Activated naive CD8-positive, alpha-beta T cell (primary cell): ENCODE measurements around the gene BCL7C.
"Not testable (repeated sequence)": the region's sequence is repeated elsewhere in the genome, so short reads cannot be mapped to it uniquely, and the experiment has no call there.

ENCODE experiments used
- H3K27ac Mint-ChIP-seq: one replicate; pipeline ENCODE4 v1.8.0; 2021; ENCODE audit warnings: mixed read lengths
- H3K27me3 Mint-ChIP-seq: one replicate; pipeline ENCODE4 v1.8.0; 2021; ENCODE audit warnings: mixed read lengths
- H3K36me3 Mint-ChIP-seq: one replicate; pipeline ENCODE4 v1.8.0; 2021; ENCODE audit warnings: mixed read lengths
- H3K4me1 Mint-ChIP-seq: one replicate; pipeline ENCODE4 v1.8.0; 2021; ENCODE audit warnings: low read depth, mixed read lengths
- H3K4me3 Mint-ChIP-seq: one replicate; pipeline ENCODE4 v1.8.0; 2021; ENCODE audit warnings: mild to moderate bottlenecking, mixed read lengths
- H3K9me3 Mint-ChIP-seq: one replicate; pipeline ENCODE4 v1.8.0; 2021; ENCODE audit warnings: low read depth, mixed read lengths

The BCL7C gene

DNA sequence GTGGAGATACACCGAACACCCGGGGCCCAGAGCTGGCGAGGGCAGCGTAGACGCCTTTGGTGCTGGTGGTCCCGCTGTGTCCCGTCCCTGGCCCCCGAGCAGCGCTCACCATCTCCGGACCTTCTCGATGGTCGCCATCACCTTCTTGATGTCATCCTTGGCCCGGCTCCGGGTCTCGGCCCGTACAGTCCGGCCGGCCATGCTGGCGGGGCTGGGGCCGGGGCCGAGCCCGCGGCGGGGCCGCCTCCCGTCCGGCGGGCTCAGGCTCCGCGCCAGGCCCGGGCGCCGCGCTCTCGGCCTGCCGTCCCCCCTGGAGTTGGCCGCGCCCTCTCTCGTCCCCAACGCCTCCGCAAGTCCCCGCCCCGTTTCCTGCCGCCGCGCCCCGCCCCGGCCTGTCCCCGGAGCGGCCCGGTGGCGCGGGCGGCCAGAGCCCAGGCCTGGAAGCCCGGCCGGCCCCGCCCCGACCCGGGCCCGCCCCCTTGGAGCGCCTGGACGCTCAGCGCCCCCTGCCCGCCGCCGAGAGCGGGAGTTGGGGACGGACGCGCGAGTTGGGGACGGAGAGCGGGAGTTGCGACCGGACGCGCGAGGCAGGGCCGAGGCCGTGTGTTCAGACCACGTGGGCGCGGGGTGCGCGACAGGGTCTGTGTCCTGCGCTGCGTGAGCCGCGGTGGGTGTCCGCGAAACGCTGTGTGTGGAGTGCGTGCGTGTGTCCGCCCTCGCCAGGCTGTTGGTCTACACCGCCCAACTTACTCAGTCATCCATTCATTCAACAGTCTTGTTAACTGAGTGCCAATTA lies at the start of gene BCL7C:
Gene BCL7C (minus strand): TSS at position 334 of the 796 bp plus-strand sequence. CDS start 133 bp downstream, at position 201.
- H3K9me3 Mint-ChIP-seq: no peaks in the 10 kb centered on the region
- H3K27me3 Mint-ChIP-seq: no peaks in the 10 kb centered on the region
- peaks cover 2% of the 10 kb centered on the region for H3K36me3 Mint-ChIP-seq
- H3K4me1 Mint-ChIP-seq: peaks cover 44% of the 10 kb centered on the region
- peak within 1 kb of the TSS; percentile 89 for H3K27ac Mint-ChIP-seq
- peak within 1 kb of the TSS; percentile 88 for H3K4me3 Mint-ChIP-seq

DNA sequence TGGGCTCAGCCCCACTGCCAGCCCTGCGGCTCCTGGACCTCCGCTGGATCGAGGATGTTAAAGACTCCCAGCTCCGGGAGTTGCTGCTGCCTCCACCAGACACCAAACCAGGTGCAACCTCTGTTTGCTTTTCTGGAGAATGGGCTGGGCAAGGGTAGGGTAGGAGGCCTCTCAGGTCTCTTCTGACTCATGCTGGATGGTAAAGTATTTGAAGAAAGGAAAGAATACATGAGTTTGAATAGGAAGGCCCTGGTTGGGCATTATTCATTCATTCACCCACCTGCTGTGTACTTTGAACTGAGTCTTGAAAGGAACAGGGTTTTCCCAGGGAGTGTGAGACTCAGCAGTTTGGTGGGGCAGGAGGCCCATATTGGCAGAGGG lies 48.5 kb upstream of the BCL7C start:
- peaks cover 10% of the 10 kb centered on the region for H3K4me1 Mint-ChIP-seq
- no peaks in the 10 kb centered on the region for H3K9me3 Mint-ChIP-seq
- peaks cover 6% of the 10 kb centered on the region for H3K36me3 Mint-ChIP-seq
- no peak overlapping the region for H3K4me3 Mint-ChIP-seq
- H3K27ac Mint-ChIP-seq: no peak overlapping the region
- no peaks in the 10 kb centered on the region for H3K27me3 Mint-ChIP-seq

DNA sequence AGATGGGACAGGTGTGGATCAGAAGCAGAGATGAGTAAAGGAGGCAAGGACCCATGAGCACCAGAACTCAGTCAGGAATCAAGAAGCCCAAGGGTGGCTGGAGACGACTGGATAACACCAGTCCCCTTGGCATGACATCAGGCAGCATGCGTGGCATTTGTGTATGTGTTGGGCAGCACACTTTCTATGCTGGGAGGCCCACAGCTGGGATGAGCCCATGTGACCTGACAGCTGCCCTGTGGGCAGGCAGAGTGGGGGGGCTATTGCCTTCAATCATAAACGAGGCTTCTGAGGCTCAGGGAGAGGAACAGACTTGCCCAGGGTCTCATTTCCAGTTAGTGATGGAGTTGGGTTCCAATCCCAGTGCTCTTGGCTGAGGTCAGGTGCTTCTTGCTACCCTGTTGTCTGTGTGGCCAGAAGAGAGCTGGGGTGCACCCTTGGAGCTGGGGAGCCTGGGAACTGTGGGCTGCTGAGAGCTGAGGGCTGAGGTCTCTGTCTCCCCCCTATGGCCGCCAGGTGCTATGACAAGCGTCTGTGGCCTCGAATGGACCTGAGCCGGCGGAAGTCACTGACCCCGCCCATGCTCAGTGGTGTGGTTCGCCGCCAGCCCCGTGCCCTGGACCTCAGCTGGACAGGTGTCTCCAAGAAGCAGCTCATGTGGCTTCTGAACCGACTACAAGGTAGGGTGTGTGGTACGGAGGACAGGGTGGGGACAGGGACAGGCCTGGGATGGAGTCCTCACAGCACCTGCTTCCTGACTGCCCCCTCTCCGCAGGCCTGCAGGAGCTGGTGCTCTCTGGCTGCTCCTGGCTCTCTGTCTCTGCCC lies 47.9 kb upstream of the BCL7C start:
- Mint-ChIP-seq H3K27ac (no peak overlapping the region), H3K4me1 (peaks cover 10% of the 10 kb centered on the region), H3K9me3 (no peaks in the 10 kb centered on the region), H3K36me3 (peaks cover 6% of the 10 kb centered on the region), H3K4me3 (no peak overlapping the region), H3K27me3 (no peaks in the 10 kb centered on the region)

DNA sequence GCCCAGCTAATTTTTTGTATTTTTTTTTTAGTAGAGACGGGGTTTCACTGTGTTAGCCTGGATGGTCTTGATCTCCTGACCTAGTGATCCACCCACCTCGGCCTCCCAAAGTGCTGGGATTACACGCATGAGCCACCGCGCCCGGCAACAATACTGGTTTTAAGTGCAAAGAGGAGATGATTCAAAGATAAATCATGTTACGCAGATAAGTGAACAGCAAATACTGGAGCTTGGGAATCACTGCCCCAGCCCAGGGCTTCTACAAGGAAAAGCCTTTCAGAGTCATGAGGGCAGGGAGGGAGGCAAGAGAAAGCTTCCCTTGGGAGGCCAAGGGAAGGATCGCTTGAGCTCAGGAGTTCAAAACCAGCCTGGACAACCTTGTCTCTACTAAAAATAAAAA lies 45.7 kb upstream of the BCL7C start:
- H3K36me3 Mint-ChIP-seq, H3K27me3 Mint-ChIP-seq, H3K9me3 Mint-ChIP-seq, H3K27ac Mint-ChIP-seq, H3K4me3 Mint-ChIP-seq: not testable (repeated sequence)
- H3K4me1 Mint-ChIP-seq: peaks cover 19% of the 10 kb centered on the region

DNA sequence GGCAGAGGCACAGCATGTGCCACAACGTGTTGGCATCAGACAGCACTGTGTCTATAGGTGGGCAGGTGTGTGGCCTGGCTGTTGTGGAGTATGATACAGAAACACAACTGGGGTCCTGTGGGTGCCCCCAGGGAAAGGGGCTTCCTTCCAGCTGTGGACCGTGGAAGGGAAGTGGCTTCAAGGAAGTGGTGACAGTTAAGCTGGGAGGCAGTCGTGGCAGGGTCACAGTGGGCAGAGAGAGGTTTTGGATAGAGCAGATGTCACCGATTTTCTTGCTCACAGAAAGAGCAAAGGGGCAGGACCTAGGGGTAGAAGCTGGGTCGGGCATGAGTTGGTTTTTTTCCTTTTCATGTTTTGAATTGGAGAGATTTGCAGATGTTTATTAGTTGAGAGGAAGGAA lies 43.8 kb upstream of the BCL7C start:
- no peaks in the 10 kb centered on the region for H3K27me3 Mint-ChIP-seq
- no peaks in the 10 kb centered on the region for H3K9me3 Mint-ChIP-seq
- H3K27ac Mint-ChIP-seq: no peak overlapping the region
- no peaks in the 10 kb centered on the region for H3K36me3 Mint-ChIP-seq
- H3K4me3 Mint-ChIP-seq: no peak overlapping the region
- peaks cover 19% of the 10 kb centered on the region for H3K4me1 Mint-ChIP-seq

DNA sequence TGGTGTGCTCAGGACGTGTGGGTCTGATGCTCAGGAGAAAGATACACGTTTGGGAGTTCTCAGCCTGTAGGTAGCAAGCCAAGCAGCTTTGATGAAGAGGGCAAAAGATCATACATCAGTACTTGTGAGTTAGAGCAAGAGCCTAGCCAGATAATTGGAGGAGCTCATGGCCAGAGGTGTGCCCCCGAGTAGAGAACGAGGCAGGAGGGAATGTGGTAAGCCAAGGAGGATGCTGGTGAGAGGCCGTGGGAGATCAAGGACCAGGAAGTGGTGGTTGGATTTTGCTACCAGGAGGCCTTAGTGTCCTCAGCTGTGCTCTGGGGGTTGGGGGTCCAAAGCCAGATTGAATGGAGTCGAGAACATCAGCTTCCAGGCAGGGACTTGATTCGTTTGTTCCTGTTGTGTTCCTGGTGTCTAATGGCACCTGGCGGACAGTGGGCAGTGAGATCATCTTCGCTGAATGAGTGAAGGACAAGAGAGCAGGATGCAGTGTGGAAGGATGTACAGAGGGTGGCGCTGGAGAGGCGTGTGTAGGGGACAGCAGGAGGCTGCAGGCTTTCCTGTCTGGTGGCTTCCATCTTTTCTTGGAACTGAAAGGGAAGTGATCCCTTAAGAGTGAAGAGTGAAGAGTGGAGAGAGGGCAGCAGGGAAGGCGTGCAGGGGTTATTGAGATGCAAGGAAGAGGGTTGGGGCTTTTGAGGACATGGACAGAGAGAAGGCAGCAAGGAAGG lies 41.1 kb upstream of the BCL7C start:
- no peaks in the 10 kb centered on the region for H3K9me3 Mint-ChIP-seq
- no peak overlapping the region for H3K4me3 Mint-ChIP-seq
- H3K27me3 Mint-ChIP-seq: no peaks in the 10 kb centered on the region
- no peak overlapping the region for H3K27ac Mint-ChIP-seq
- peaks cover 11% of the 10 kb centered on the region for H3K4me1 Mint-ChIP-seq
- no peaks in the 10 kb centered on the region for H3K36me3 Mint-ChIP-seq

DNA sequence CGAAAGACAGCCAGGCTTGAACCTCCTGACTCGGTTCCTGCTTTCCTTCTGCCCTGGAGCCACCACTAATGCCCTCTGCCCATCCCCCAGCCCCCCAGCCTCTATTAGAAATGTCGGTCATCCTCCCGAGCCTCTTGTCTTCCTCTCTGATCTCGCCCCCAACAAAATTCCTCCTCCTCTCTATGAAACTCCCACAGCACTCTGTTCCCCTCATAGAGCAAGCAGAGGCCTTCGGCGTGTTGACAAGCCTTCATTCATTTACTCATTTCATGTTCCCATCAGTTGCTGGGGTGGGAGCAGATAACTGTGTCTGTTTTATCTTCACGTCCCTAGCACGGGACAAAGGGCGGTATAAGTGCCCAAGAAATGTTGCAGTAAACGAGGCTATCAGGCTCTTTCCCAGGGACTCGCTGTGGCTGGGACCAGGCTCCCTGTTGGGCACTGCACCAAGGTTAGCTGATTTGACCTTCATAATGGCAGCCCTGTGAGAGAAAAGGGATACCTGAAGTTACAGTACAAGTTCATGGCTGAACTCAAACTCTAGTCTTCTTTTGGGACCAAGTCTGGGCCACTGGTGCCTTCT lies 37.3 kb upstream of the BCL7C start:
- Mint-ChIP-seq H3K4me1 (peaks cover 12% of the 10 kb centered on the region), H3K27ac (no peak overlapping the region), H3K4me3 (no peak overlapping the region), H3K36me3 (no peaks in the 10 kb centered on the region), H3K27me3 (no peaks in the 10 kb centered on the region), H3K9me3 (no peaks in the 10 kb centered on the region)

DNA sequence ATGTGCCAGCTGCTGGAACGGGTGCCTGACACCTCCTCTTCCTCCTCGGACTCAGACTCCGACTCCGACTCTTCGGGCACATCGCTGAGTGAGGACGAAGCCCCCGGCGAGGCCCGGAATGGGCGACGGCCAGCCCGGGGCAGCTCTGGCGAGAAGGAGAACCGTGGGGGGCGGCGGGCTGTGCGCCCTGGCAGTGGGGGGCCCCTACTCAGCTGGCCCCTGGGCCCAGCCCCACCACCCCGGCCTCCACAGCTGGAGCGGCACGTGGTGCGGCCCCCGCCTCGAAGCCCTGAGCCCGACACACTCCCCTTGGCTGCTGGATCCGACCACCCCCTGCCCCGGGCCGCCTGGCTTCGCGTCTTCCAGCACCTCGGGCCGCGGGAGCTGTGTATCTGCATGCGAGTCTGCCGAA lies 36.3 kb upstream of the BCL7C start:
- H3K27ac Mint-ChIP-seq: no peak overlapping the region
- H3K36me3 Mint-ChIP-seq: no peaks in the 10 kb centered on the region
- H3K9me3 Mint-ChIP-seq: no peaks in the 10 kb centered on the region
- no peak overlapping the region for H3K4me3 Mint-ChIP-seq
- H3K4me1 Mint-ChIP-seq: peaks cover 9% of the 10 kb centered on the region
- H3K27me3 Mint-ChIP-seq: no peaks in the 10 kb centered on the region

DNA sequence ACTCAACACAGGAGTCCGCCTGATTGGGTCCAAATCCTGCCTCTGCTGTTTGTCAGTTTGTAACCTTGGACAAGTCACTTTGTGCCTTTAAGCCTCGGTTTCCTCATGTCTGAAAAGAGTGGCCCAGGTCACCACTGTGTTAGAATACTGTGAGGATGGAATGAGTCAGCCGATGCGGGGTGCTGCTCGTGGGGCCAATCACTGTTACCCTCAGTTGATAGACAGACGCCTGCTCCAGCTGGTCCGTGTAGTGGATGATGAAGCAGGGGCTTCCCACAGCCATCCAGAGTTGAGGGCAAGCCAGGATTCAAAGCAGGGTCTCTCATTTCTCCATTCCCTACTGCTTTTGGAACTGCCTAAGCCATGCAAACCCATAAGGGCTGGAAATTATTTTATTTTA lies 35.3 kb upstream of the BCL7C start:
- Mint-ChIP-seq H3K36me3 (no peaks in the 10 kb centered on the region), H3K4me3 (no peak overlapping the region), H3K27ac (no peak overlapping the region), H3K27me3 (no peaks in the 10 kb centered on the region), H3K4me1 (peaks cover 4% of the 10 kb centered on the region), H3K9me3 (no peaks in the 10 kb centered on the region)

DNA sequence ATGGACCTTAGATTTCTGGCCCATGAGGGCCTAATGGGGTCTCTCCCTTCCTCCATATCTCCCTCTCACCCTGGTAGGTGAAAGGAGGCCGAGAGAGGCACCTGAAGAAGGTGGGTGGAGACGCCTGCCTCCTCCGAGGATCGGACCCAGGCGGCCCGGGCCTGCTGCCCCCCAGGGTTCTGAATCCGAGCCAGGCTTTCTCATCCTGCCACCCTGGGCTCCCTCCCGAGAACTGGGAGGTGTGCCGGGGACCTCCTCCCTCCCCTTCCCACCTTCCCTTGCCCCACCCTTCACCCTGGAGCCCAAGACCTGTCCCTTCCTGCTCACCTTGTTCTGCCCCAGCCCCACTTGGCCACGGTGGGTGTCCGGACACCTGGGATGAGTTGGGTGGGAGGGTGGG lies 34.5 kb upstream of the BCL7C start:
- Mint-ChIP-seq H3K4me3 (no peak overlapping the region), H3K27ac (no peak overlapping the region), H3K27me3 (no peaks in the 10 kb centered on the region), H3K36me3 (no peaks in the 10 kb centered on the region), H3K4me1 (peaks cover 4% of the 10 kb centered on the region), H3K9me3 (no peaks in the 10 kb centered on the region)

DNA sequence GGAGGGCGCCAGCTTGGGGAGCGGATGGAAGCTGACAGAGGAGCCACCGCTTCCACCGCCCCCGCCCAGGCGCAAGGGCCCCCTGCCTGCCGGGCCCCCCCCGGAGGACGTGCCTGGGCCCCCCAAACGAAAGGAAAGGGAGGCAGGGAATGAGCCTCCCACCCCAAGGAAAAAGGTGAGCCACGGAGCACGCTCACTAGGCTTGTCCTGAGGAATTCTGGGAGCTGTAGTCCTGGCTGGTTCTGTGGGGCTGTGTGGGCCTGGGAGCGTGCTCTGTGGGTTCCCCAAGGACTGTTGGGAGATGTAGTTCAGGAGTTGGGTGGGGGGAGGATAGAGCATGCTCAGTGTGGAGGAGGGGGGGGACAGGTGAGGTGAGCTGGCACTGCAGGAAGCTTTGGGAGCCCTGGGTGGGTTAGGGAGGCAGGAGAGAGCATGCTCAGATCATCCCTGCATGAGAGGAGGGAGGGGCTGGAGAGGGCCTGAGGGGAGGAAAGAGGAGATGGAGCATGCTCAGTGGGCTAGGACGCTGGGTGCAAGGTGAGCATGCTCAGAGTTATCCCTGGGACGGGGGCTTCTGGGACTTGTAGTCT lies 34.0 kb upstream of the BCL7C start:
- no peaks in the 10 kb centered on the region for H3K27me3 Mint-ChIP-seq
- no peak overlapping the region for H3K4me3 Mint-ChIP-seq
- H3K27ac Mint-ChIP-seq: no peak overlapping the region
- no peaks in the 10 kb centered on the region for H3K9me3 Mint-ChIP-seq
- H3K4me1 Mint-ChIP-seq: peaks cover 4% of the 10 kb centered on the region
- no peaks in the 10 kb centered on the region for H3K36me3 Mint-ChIP-seq

DNA sequence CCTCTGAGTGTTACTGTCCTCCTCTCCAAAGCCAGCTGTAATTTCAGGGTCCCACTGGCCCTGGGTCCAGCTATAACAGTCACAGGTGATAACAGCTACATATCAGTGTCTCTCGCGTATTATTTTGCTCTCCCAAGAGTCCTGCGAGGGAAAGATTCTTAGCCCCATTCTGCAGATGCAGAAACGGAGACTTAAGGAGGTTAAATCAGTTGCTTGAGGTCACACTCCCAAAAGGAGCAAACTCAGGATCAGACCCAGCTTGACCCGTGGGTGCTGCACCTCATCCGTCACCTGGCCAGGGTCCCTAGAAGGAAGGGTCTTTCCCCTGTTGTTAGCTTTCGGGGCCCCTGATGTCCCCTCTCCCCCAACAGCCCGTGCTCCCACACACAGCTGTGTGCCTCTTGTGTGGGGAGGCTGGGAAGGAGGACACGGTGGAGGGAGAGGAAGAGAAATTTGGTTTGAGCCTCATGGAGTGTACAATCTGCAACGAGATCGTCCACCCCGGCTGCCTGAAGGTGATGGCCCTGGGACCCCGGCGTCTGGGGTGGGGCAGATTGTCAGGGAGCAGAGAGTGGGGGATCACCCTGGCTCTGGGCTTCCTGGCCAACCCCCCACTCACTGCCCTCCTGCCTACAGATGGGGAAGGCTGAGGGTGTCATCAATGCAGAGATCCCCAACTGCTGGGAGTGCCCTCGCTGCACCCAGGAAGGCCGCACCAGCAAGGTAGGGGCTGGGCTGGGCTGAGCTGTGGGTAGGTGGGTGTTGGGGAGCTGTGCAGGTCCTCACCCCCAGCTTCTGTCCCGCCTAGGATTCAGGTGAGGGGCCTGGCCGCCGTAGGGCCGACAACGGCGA lies 33.3 kb upstream of the BCL7C start:
- Mint-ChIP-seq H3K36me3 (no peaks in the 10 kb centered on the region), H3K27me3 (no peaks in the 10 kb centered on the region), H3K27ac (no peak overlapping the region), H3K9me3 (no peaks in the 10 kb centered on the region), H3K4me3 (no peak overlapping the region), H3K4me1 (peaks cover 7% of the 10 kb centered on the region)

DNA sequence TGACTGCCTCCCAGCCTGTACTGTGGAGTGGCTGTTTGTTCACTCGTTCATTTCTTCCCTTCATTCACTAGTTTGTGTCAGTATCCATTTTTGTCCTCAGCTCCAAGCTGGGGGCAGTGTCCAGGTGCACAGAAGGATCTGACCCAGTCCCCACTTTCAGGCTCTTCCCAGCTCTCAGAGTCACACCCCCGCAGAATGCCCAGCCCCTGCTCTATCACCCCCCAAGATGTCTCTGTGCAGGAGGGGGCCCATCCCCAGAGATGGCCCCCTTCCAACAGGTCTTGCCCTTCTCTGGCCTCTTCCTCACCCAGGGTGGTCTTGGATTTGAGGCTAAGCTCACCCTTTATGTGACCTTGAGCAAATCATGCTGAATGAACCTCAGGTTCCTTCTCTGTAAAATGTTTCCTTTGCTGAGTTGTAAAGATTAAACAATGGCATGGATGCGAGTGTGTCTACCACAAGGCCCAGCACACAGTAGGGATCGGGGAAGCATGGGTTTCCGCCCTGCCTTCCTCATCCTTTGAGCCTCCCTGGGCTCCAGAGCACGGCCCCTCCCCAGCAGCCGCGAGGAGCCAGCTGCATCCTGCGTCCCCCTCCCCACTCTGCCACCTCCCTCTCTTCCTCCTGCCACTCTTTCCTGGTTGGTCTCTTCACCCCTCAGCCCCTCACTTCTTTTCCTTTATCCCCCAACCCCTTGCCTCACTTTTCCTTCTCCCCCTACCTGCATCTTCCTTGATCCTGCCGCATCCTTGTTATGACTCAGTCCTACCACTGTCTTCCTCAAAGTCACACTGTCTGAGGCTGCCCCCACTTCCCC lies 32.3 kb upstream of the BCL7C start:
- Mint-ChIP-seq H3K9me3 (no peaks in the 10 kb centered on the region), H3K4me3 (peak overlapping the region; percentile 74), H3K27me3 (no peaks in the 10 kb centered on the region), H3K36me3 (no peaks in the 10 kb centered on the region), H3K27ac (no peak overlapping the region), H3K4me1 (peaks cover 7% of the 10 kb centered on the region)
